Suprapubic skin (tissue), 4 donors: ENCODE data around the gene CLBA1.

ENCODE experiments used
- EP300 ChIP-seq: sonication (generic); formaldehyde crosslinking; IDR thresholded peaks from one replicate; pipeline ENCODE4 v1.6.1; 2017; ENCODE audit warnings: antibody characterized with exemption
- POLR2A ChIP-seq, 2 donors: fragments of 450-650 bp; IDR thresholded peaks; one replicate each; pipeline ENCODE4 v1.6.1; 2017; ENCODE audit warnings: antibody characterized with exemption in 2 of 2, mild to moderate bottlenecking in 2 of 2, moderate library complexity in 2 of 2
- POLR2AphosphoS5 ChIP-seq, 3 donors: sonication (generic); formaldehyde crosslinking; IDR thresholded peaks; one replicate each; pipeline ENCODE4 v1.6.1; 2017; ENCODE audit warnings: antibody characterized with exemption in 3 of 3
- TF ChIP-seq, protein P1 (sequence below), 2 donors: fragments of 200-600 bp in 1 of 2; fragments of 450-650 bp in 1 of 2; sonication (generic) in 1 of 2; IDR thresholded peaks; one replicate each; pipeline ENCODE4 v1.5.1; 2016 to 2019; ENCODE audit warnings: antibody characterized with exemption in 2 of 2, mild to moderate bottlenecking in 1 of 2, moderate library complexity in 1 of 2

DNA sequence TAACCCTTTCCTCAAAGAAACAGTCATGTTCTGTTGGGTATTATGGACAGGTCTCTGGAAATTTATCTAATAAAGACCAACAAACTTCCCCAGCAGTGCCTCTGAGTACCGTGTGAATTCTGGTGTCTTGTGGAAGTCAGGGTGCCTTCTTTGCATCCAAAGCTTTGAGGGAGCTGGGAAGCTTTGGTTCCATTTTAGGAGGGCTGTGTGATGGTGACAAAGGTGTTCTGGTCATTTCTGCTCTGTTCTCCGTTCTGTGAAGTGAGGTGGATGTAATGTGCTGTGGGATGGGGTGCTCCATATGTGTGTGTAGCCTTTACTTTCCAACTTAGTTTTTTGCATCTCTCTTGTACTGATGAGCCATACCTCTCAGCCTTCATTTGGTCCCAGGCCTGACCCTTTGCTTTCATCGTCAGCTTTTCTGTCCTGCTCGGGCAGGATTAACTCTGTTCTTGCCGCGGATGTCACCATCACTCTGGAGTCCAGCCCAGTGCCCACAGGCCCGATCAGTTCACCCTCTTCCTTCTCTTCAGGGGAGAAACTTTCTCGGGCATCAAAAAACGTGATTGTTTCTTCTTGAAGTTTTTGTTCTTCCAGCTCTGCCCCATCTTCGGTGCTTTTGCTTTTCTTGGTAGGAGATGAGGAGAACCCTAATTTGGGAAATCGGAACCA is 47.8 kb upstream of the CLBA1 start:
- TF ChIP-seq, protein P1, sequence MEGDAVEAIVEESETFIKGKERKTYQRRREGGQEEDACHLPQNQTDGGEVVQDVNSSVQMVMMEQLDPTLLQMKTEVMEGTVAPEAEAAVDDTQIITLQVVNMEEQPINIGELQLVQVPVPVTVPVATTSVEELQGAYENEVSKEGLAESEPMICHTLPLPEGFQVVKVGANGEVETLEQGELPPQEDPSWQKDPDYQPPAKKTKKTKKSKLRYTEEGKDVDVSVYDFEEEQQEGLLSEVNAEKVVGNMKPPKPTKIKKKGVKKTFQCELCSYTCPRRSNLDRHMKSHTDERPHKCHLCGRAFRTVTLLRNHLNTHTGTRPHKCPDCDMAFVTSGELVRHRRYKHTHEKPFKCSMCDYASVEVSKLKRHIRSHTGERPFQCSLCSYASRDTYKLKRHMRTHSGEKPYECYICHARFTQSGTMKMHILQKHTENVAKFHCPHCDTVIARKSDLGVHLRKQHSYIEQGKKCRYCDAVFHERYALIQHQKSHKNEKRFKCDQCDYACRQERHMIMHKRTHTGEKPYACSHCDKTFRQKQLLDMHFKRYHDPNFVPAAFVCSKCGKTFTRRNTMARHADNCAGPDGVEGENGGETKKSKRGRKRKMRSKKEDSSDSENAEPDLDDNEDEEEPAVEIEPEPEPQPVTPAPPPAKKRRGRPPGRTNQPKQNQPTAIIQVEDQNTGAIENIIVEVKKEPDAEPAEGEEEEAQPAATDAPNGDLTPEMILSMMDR (IDR thresholded peaks at IDR 0.05): no peak
- TF ChIP-seq POLR2A (IDR thresholded peaks at IDR 0.05): no peak
- no peak for TF ChIP-seq EP300
- no peak for TF ChIP-seq POLR2AphosphoS5 (IDR thresholded peaks at IDR 0.05)
